ENCODE data around the gene SMARCA2.

The SMARCA2 gene

GRCh38 chr9:2043881-2044462 lies 28.8 kb downstream of the SMARCA2 start:
- in situ Hi-C loops (cut with HindIII; ENCODE audit: low pct_ligation_motif_present, low sequenced_read_pairs): no loop called here
- H3K27ac ChIP-seq: no peak overlapping the region
- no peaks in the 10 kb centered on the region for H3K27me3 ChIP-seq (replicated peaks)
- no peak overlapping the region for H3K4me3 ChIP-seq (ENCODE audit: low read depth, low read length)
- DNase-seq: no peak
- peaks cover 12% of the 10 kb centered on the region for H3K36me3 ChIP-seq (replicated peaks)
- no peak for TF ChIP-seq CTCF (IDR thresholded peaks at IDR 0.05; ENCODE audit: low read depth, low read length, missing control alignments)

- Histone ChIP-seq H3K27me3 (replicated peaks) (no peaks in the 10 kb centered on the region), H3K27ac (no peak overlapping the region), H3K4me3 (ENCODE audit: low read depth, low read length) (no peak overlapping the region), H3K36me3 (replicated peaks) (no peaks in the 10 kb centered on the region)
- DNase-seq: no peak
- no peak for TF ChIP-seq CTCF (IDR thresholded peaks at IDR 0.05; ENCODE audit: low read depth, low read length, missing control alignments)
- in situ Hi-C loops (cut with HindIII; ENCODE audit: low pct_ligation_motif_present, low sequenced_read_pairs): no loop called here
Measured at GRCh38 chr9:2047144-2047671, 32.1 kb downstream of the SMARCA2 start.

- Histone ChIP-seq H3K27ac (no peak overlapping the region), H3K27me3 (replicated peaks) (no peaks in the 10 kb centered on the region), H3K36me3 (replicated peaks) (no peaks in the 10 kb centered on the region), H3K4me3 (ENCODE audit: low read depth, low read length) (no peak overlapping the region)
- no peak for TF ChIP-seq CTCF (IDR thresholded peaks at IDR 0.05; ENCODE audit: low read depth, low read length, missing control alignments)
- no peak for DNase-seq
- in situ Hi-C loops (cut with HindIII; ENCODE audit: low pct_ligation_motif_present, low sequenced_read_pairs): no loop called here
Measured at GRCh38 chr9:2047916-2048315, 32.8 kb downstream of the SMARCA2 start.

- no peak for TF ChIP-seq CTCF (IDR thresholded peaks at IDR 0.05; ENCODE audit: low read depth, low read length, missing control alignments)
- in situ Hi-C loops (cut with HindIII; ENCODE audit: low pct_ligation_motif_present, low sequenced_read_pairs): no loop called here
- DNase-seq: no peak
- H3K27ac ChIP-seq: no peak overlapping the region
- no peaks in the 10 kb centered on the region for H3K27me3 ChIP-seq (replicated peaks)
- H3K4me3 ChIP-seq (ENCODE audit: low read depth, low read length): no peak overlapping the region
- H3K36me3 ChIP-seq (replicated peaks): no peaks in the 10 kb centered on the region
Measured at GRCh38 chr9:2050236-2050635, 35.1 kb downstream of the SMARCA2 start.

- in situ Hi-C loops (cut with HindIII; ENCODE audit: low pct_ligation_motif_present, low sequenced_read_pairs): no loop called here
- no peak for DNase-seq
- TF ChIP-seq CTCF (IDR thresholded peaks at IDR 0.05; ENCODE audit: low read depth, low read length, missing control alignments): no peak
- no peaks in the 10 kb centered on the region for H3K36me3 ChIP-seq (replicated peaks)
- no peaks in the 10 kb centered on the region for H3K27me3 ChIP-seq (replicated peaks)
- no peak overlapping the region for H3K27ac ChIP-seq
- no peak overlapping the region for H3K4me3 ChIP-seq (ENCODE audit: low read depth, low read length)
Measured at GRCh38 chr9:2053883-2054845, 39.0 kb downstream of the SMARCA2 start.

Data from brain microvascular endothelial cell (primary cell).